ENCODE measurements around the gene BMP7.
"Not testable (repeated sequence)": the region's sequence is repeated elsewhere in the genome, so short reads cannot be mapped to it uniquely, and the experiment has no call there.

BMP7 gene

DNA sequence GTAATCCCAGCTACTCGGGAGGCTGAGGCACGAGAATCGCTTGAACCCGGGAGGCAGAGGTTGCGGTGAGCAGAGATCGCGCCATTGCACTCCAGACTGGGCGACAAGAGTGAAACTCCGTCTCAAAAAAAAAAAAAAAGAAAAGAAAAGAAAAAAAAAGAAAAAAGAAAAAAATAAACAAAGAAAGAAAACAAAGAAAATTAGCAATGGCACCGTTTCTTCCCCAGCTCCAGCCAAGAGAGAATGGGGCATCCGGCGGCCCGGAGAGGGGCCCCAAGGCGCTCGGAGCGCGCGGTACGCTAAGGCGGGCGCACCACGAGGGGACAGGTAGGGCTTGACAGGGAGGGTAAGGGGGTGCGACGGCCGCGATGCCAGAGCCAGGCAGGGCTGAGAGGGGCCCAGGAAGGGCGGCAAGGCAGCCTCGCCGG is 1.5 kb downstream of the BMP7 start:
- not testable (repeated sequence) for DNase-seq

DNA sequence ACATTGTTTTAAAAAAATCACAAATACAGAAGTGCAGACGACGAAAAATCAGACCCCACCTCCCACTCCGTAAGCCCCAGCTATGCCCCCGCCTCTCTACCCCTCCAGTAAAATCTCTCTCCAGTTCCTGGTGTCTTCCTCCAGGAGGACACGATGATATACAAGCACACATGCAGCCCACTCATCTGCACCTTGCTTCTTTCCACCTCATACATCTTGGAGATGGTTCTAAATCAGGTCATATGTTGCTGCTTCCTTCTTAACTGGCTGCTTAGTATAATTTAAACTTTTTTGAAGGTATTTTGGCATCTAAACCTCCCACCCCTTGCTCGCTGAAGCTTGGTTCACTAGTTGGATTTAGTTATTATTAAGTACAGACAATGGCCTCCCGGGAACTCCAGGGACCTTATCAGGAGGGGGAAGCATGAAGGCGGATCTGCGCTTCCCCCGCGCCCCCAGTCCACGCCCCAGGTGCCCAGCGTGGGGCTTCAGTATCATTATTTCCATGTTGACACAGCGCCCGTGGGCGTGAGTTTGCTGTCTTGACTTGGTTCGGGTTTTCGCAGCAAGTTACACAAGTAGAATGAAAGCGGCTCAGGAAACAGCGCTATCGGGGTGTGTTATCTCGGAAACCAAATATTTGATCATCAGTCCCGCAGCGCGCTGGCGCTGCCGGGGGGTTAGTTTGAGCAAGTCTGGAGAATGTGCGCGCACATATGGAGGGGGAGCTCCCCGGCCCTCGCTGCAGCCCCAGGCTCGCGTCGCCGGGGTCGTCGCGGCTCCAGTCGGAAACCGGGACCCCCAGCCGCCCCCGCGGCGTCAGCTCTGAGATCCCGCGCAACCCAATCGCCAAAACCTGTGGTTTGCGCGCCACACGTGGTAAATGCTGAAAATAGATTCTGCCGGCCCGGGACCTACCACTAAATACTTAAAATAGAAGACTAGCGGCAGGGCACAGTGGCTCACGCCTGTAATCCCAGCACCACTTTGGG is 2.3 kb downstream of the BMP7 start:
- DNase-seq: peak; percentile 12 to 30

DNA sequence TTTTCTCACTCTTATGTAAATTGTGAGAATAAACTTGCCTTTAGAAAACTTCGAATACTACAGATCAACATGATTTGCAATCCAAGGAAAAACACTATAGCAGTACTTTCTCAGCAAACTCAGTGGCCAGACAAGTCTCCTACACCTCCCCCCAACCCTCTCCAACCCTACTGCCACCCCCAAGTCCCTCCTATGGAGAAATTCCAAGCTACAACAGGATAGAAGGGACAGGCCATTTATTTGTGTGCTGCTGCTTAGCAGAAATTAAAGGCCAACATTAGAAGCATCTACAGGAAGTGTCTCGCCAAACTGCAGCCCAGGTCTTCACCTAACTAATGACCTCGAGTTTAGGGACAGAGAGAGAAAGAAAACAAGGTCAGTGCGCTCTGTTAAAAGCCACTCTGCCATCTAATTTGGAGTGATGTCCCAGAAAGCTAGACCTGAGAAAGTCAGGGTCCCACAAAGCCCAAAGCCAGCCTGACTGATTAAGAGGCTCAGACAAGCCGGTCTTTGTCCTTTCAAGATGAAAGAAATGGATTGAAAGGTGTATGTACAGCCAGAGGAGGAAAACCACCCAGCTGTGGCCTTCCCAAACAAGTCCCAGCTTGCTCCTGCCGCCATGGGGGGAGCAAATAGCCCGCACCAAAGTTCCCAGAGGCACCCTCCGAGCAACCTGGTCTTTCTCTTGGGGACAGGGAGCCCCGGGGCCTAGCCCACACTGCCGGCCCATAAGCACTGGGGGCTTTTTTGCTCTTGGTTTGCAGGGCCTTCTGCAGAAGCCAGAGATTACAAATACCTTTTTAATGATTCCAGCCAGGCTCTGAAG is 3.4 kb downstream of the BMP7 start:
- DNase-seq: no peak

DNA sequence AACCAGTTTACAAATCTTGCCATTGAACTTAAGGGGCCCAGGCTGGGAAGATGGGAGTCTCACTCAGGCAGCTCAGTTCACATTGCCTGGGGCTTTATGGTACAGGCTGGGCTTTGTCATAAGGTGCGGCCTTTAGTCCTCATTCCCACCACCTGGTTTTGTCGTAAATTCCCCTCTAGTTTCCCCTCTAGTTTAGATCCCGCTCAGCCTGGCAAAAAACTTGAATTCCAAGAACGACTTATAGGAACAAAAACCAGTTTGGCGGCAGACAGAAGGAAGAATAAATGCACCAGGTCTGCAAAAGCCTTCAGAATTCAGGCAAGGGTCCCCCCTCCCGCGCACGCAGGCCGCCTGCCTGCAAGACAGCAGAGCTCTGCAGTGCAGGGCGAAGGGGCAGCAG is 4.1 kb downstream of the BMP7 start:
- DNase-seq: no peak

DNA sequence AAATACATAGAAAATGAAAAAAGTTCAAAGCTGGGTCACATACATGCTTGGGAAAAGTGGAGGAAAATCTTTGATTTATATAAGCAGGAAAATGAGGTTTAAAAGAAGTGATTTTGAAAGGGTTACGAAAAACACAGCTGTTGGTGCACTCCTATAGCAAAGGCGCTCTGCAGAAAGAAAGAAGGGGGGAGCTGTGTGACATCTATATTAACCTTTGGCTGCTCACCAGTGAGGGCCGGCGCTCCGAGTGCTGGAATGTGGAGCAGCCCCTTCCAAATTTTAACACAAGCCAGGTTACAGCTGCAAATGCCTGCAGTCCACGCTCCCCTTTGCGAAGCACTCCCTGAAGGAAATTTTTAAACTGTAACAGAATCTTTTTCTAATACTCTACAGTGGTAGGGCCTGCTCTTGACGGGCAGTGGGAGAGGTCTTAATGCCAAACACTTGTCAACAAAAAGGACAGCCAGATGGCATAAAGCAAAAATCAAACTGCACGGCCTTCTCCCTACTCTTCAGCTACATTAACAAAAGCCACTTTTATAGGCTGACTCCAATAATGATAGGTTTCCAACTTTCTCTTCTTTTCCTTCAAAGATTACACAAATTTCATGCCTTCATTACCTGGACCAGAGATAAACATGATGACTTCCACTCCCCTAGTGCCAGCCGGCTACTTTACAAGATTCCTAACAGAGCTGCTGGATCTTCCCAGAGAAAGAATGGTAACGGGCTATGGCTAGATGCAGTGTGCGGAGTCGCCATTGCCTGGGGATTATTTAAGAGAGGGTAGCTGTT is 4.8 kb downstream of the BMP7 start:
- no peak for DNase-seq

DNA sequence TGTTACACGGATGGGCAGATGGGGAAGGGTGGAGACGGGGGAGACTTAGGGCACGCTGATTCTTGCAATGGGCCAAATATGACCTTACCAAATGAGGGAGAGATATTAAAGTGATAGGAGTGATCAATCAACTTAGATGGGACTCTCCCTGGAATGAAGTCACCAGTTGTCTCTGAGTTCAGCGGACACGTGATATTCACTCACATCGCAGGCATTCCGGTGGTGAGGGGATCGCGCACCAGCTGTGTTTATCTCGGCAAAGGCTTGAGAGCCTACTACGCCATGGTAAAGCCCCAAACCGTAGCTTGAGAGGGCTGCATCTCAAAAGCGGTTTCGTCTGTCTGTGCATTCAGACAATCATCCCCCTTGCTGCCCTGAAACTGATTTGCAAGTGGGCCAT is 5.5 kb downstream of the BMP7 start:
- DNase-seq: no peak

DNA sequence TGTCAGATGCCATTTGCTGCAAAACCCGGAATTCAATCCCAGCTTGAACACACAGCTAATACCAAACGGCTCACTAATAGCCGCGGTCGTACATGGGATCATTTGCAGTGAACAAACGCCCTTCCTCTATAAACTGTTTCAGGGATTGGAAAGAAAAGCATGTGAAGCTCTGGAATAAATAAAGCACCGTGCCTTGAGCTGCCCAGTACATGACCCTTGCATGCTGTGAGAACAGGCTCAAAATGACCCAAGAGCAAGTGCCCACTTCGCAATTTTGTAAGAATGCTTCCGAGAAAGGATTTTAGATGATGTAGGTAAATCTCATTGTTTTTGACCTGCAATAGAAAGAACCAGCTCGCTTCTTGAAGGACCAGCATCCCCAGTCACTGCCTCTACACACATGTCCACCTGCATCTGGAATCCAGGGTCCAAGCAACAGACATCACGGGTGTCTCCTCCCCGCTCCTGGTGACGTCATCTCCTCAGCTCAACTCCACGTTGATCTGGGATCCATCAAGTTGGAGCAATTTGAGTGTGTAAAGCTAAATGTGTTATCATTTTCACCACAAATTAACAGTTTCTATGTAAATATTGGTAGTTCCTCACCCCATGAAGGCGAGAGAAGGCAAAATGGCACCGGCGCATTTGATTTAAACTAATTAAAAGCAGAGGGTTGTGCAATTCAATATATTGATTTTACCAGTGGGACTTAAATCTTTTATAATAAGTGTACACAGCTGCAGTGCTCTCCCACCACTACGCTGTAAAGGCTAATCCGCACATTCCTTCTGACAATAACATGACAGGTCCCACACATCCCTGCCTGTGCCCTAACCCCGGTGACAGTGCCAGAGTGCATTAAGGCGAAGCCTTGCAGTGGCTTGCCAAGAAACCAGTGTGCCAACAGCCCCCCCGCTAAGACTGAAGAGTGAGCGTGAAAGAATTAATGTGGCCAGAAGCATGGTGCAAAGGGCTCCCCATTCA is 6.2 kb downstream of the BMP7 start:
- DNase-seq: no peak

DNA sequence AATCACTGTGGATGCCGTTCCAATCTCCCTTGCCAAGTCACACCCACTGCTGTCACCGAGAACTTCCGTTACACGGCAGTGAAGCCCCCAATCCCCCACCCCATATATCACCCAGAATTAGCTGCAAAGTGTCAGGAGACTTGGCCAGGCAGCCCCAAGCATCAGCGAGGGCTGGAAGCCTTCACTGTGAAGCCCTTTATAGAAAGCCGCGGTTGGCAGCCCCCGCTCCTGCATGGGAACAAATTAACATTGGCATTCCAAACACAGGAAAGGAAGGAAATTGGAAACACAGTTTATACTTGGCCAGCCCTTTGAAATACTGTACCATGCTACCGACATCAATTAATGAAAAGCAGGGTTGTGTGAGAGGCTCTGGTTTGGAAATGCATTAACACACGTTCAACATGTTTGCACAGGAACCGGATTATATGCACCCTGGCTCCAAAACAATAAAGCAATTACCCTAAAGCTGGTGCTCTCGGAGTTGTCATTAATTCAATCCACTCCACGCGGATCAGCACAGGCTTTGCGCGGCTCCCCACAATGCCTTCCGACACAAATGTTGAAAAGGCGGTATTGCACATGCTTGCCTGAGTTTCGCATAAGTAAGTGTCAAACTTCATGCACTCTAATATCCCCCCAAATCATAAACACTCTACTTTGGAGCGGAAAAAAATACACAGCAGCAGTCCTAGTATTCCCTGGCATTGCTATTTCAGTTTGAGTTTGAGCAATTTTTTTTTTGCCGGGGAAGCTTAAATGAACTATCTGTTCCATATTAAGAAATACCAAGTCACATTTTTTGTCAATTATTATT is 7.1 kb downstream of the BMP7 start:
- DNase-seq: no peak

DNA sequence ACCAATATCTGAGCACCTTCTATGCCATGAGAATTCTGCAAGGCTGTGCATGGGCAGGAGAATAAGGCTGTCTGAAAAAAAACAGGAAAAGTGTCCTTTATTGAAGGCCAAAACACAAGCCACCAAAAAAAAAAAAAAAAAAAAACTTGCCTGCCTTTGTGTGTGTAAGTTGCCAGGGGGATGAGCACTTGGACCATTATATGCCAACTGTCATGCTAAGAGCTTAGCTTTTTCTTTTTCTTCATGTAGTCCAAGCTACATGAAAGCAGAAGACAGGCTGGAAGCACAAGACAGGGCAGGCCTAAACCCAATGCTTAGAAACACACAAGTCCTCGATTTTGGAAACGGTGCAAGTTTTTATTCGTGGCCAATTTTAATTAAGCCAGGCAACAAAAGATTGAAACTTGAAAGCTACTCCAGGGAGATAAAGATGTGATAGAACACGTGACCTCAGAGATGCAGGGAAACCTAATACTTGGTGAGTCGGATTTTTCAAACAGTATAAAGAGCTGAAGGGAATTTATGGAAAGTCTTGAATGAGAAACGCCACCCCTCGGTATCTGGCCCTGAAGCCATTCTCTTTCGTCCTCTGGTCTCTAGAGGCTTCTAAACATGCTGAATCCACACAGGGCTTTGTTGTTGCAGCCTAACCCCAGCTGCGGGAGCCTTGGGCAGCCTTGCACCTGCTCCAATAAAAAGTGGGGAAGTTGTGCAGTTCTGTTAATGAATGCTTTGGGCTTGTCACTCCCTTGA is 8.6 kb downstream of the BMP7 start:
- no peak for DNase-seq

DNA sequence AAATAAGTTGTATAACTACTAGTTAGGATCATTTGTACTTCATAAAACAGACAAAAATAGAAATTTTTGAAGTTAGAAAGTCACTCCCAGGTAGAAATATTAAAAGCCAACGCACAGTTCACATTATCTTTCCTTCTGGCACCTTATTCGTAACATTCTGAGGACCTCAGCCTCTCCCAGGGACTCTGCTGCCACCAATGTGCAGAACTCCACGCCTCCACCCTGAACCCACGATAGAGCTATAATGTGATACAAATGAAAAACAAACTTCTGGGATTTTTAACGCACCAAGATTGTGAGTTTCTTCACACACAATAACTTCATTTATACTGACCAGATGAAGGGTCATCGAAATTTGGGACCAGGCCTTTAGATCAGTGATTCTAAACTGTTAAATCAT is 9.5 kb downstream of the BMP7 start:
- no peak for DNase-seq

DNA sequence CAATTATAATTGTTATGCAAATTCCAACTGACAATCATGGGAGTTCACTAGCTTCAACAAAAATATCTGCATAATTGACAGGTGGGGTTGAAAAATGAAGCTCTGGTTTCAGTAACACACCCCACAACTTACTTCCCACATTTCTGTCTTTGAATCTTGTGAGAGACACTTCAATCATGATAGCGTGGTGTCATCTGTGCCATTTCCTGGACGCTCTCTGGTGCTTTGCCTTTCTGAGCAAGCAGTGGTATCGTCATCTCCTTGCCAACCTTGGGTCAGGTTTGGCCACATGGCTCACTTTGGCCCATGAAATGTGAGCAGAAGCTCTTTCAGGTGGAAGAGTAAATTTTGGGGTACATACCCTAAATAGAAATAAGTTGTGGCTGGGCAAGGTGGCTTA is 10.2 kb downstream of the BMP7 start:
- DNase-seq: no peak

DNA sequence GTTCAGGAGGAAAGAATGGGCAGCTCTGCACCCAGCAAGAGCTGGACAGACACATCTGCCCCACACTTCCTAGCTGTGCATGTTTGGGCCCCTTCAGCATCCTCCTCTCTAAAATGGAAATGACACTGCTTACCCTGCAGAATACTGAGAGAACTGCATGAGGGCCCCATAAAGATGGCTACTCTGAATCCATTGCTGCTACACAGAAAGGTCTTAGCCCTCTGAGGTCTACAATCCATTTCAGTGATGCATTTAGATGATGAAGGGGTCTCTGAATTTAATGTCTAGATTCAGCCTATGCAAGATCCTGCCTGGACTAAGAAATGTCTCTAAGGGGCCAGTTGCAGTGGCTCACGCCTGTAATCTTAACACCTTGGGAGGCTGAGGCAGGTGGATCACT is 11.3 kb downstream of the BMP7 start:
- no peak for DNase-seq

DNA sequence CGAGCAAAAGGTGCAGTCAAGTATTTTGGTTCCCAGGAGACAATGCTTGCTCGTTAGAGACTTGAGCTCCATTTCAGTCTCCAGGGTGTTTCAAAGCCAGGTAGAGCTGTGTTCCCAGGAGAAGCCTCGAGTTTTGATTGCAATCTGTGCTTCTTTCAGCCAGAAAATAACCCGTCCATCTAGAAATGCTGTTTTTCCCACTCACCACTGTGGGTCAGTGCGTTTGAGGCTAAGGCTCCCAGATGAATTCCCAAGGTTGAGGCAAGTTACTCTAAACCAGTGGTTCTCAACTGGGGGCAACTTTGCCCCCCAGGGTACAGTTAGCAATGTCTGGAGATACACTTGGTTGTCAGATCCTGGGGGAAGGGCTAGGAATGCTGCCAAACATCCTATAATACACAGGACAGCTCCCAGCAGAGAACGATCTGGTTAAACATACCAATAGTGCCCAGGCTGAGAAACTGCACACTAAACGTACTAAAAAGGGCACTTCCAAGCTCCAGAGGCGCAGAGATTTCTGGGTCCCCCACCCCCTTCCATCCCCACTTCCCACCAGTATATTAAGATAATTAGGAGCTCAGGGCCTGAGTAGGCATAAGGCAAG is 13.8 kb downstream of the BMP7 start:
- no peak for DNase-seq

DNA sequence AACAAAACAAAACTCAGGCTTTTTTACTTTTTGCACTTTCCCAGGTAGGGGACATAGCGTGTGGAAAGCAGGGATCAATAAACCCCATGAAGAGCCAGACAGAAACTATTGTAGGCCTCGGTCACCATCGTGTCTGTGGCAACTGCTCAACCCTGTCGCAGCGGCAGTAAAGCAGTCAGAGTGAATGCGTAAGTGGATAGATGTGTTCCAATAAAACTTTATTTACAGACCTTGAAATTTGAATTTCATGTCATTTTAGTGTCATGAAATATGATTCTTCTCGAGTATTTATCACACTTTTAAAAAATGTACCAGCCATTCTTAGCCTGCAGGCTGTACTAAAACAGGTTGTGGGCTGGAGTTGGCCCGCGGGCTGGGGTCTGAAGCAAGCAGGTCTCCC is 14.5 kb downstream of the BMP7 start:
- no peak for DNase-seq

DNA sequence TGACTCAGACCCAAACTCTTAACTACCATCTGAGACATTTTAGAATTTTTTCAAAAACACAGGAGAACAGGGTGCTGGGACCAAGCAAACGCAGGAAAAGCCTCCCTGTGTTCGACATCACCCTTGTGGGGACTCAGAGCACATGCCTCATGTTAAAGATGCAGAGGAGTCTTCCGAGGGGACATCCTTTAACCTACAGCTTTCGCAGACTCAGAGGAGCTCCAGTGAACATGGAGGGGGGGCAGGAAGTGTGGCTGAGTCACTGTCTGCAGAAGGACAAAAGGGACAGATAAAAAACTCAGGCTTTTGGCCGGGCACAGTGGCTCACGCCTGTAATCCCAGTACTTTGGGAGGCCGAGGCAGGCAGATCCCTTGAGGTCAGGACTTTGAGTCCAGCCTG is 15.1 kb downstream of the BMP7 start:
- DNase-seq: no peak

DNA sequence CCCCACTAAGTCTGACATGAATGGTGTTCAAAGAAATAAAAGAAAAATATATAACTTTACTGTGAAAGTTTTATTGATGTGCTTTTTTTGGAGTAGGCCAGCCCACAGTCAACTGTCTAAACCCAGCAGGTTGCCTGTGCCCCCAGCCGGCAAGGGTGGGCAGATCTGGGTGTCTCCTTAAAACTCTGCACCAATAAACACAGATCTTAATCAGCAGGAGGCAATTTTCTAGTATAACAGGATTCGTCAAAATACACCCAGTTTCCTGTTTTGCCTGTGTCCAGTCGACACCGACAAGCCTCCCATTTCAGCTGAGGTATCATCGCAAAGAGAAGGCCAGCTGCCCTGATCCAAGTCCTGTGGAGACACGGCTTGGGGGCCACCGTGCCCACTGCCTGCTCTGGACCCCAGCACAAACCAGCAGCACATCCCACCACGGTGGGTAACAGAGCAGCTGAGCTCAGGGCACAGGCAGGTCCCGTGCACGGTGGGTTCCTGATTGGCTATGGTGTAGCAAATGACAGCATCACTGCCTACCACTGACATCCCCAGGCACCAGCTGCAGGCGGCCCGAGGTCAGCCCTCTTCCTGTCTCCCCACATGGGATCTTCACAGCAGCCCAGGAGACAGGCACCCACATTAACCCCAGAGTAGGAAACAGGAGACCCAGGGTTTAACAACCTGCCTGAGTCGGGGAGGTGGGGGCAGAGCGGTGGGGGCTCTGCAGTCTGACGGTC is 15.7 kb downstream of the BMP7 start:
- no peak for DNase-seq

DNA sequence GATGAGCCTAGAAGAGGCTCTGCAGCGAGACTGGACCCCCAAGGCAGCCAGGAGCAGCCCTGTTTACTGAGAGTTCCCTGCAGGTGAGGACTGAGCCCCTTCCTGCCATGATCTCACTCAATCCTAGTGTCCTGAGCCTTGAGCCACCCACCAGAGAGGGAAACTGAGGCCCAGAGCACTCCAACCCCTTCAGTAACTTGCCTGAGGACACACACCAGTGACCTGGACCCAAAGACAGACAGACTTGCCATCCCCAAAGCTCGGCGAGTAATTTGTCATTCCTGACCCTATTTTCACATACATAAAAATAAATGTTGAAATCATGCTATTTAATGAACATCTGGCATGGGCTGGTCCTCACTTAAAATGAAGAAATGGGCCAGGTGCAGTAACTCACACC is 16.7 kb downstream of the BMP7 start:
- no peak for DNase-seq

DNA sequence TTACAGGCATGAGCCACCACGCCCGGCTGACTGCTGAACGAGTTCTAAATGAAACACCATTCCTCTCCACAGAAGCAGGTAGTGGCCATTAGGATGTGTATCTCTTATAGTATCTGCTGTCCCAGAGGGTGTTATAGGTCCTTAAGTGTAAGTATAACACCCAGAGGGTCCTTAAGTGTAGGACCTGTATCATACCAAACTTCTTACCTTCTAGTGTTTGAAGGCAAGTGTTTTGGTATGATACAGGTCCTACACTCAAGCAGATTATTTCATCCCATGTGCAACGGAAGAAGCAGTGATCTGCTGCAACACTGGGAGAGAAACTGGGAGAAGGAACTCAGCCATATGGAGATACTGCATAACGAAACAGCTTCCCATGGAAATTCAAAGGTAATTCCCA is 17.4 kb downstream of the BMP7 start:
- DNase-seq: no peak
